Measurements from ENCODE around the gene ATXN7L1. TPM values are rescaled to one million over a fixed set of nuclear protein-coding genes. Genes with fewer than 3 reads are reported as not detected.
"Not testable (repeated sequence)": the region's sequence is repeated elsewhere in the genome, so short reads cannot be mapped to it uniquely, and the experiment has no call there.

ATXN7L1 gene
- total RNA-seq, 3 donors from 2014 or later, result 19.7 to 29.5 (median 26.0) TPM

DNA sequence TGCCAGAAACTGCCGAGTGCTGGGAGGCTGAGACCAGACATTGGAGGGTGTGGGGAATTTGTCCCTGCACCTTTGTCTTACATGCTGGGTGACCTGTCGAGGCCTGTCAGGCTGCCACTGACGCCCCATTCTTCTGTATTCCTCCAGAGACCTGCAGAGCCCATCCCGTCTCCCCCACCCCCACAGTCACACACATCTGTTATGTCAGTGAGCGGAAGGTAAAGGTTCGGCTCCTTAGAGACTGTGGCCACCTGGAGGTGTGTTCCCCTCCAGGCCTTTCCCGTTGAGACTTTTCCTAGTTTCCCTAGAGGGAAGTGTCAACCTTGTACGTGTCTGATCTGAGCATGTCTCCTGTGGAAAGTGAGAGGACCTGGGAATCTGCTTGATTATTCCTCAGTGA is 84.5 kb downstream of the ATXN7L1 start:
- DNase-seq (no peak), ATAC-seq (no peak)
- H3K9me3 ChIP-seq, result no peaks in the 10 kb centered on the region
- no peaks in the 10 kb centered on the region for H3K36me3 ChIP-seq (ENCODE audit: low read depth)
- TF ChIP-seq, protein P1, sequence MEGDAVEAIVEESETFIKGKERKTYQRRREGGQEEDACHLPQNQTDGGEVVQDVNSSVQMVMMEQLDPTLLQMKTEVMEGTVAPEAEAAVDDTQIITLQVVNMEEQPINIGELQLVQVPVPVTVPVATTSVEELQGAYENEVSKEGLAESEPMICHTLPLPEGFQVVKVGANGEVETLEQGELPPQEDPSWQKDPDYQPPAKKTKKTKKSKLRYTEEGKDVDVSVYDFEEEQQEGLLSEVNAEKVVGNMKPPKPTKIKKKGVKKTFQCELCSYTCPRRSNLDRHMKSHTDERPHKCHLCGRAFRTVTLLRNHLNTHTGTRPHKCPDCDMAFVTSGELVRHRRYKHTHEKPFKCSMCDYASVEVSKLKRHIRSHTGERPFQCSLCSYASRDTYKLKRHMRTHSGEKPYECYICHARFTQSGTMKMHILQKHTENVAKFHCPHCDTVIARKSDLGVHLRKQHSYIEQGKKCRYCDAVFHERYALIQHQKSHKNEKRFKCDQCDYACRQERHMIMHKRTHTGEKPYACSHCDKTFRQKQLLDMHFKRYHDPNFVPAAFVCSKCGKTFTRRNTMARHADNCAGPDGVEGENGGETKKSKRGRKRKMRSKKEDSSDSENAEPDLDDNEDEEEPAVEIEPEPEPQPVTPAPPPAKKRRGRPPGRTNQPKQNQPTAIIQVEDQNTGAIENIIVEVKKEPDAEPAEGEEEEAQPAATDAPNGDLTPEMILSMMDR (IDR thresholded peaks at IDR 0.05), result no peak
- intact Hi-C loops (cut with DNase I, micrococcal nuclease), result no loop called here
- H3K4me1 ChIP-seq (ENCODE audit: low read depth), result peaks cover 15% of the 10 kb centered on the region
- no peak overlapping the region for H3K4me3 ChIP-seq

GRCh38 chr7:105790996-105791395 is 85.4 kb downstream of the ATXN7L1 start:
- H3K9me3 ChIP-seq, result no peaks in the 10 kb centered on the region
- intact Hi-C loops (cut with DNase I, micrococcal nuclease), result no loop called here
- H3K36me3 ChIP-seq (ENCODE audit: low read depth), result no peaks in the 10 kb centered on the region
- no peak overlapping the region for H3K4me3 ChIP-seq
- DNase-seq (no peak), ATAC-seq (no peak)
- TF ChIP-seq, protein P1 (IDR thresholded peaks at IDR 0.05), result no peak
- H3K4me1 ChIP-seq (ENCODE audit: low read depth), result peaks cover 15% of the 10 kb centered on the region

GRCh38 chr7:105790452-105790851 is 85.9 kb downstream of the ATXN7L1 start:
- H3K9me3 ChIP-seq; H3K4me3 ChIP-seq; ATAC-seq; DNase-seq; H3K36me3 ChIP-seq (ENCODE audit: low read depth); intact Hi-C loops (cut with DNase I, micrococcal nuclease): not testable (repeated sequence)
- peaks cover 15% of the 10 kb centered on the region for H3K4me1 ChIP-seq (ENCODE audit: low read depth)

GRCh38 chr7:105788816-105789349 is 87.5 kb downstream of the ATXN7L1 start:
- ATAC-seq, result no peak
- intact Hi-C loops (cut with DNase I, micrococcal nuclease), result no loop called here

DNA sequence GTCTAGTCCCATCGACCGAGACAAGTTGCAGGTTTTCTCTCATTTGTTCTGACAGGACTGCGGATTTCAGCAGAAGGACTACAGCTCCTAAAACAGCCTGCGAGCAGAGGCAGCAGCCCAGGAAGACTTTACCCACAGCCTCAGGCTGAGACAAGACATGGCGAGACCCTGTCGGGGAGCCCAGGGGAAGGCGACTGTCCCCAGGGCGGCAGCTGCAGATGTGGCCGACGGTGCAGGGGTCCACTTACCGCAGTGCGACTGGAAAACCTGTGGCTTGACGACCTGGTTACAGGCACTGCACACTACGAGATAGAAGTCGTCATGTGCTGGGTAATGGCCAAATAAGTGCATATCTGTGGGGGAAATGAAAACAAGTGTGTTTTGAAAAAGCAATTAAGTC is 88.0 kb downstream of the ATXN7L1 start:
- no peaks in the 10 kb centered on the region for H3K36me3 ChIP-seq (ENCODE audit: low read depth)
- no peak for DNase-seq
- no peak overlapping the region for H3K4me3 ChIP-seq
- H3K4me1 ChIP-seq (ENCODE audit: low read depth), result peaks cover 15% of the 10 kb centered on the region
- no peak for ATAC-seq
- H3K9me3 ChIP-seq, result no peaks in the 10 kb centered on the region
- TF ChIP-seq, protein P1 (IDR thresholded peaks at IDR 0.05), result no peak
- intact Hi-C loops (cut with DNase I, micrococcal nuclease), result no loop called here

More at GRCh38 chr7:105788816-105789349, 87.5 kb downstream of the ATXN7L1 start:
- Histone ChIP-seq H3K9me3 (no peaks in the 10 kb centered on the region), H3K36me3 (ENCODE audit: low read depth) (no peaks in the 10 kb centered on the region), H3K4me3 (no peak overlapping the region), H3K4me1 (ENCODE audit: low read depth) (peaks cover 15% of the 10 kb centered on the region)
- DNase-seq, result no peak
- TF ChIP-seq, protein P1 (IDR thresholded peaks at IDR 0.05), result no peak

DNA sequence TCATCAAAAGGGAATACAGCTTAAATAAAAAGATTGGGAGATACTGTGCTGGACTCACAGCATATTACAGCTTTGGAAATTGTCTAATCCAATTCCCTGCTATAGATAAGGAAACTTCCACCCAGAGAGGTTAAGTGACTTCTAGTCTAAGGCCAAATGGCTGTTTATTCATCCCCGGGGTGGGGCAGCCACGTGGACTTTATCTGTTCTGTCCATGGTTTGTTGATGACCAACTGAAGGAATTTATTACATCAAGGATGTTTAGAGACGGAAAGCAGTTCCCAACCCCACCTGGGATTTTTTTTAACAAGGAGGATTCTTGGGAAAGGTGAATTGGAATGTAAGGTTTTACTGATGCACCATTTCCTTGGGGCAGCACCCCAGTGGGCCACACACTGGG is 88.6 kb downstream of the ATXN7L1 start:
- H3K4me3 ChIP-seq, result no peak overlapping the region
- DNase-seq (peak in 2 of 3 donors; percentile 48 to 63), ATAC-seq (peak; percentile 61)
- no peaks in the 10 kb centered on the region for H3K9me3 ChIP-seq
- intact Hi-C loops (cut with DNase I, micrococcal nuclease), result no loop called here
- TF ChIP-seq, protein P1 (IDR thresholded peaks at IDR 0.05), result no peak
- no peaks in the 10 kb centered on the region for H3K36me3 ChIP-seq (ENCODE audit: low read depth)
- peaks cover 15% of the 10 kb centered on the region for H3K4me1 ChIP-seq (ENCODE audit: low read depth)

All from mucosa of descending colon (tissue), 3 donors.